GM12878 (cell line): ENCODE results near the gene KMO. TPM values are rescaled to one million over a fixed set of nuclear protein-coding genes. Genes with fewer than 3 reads are reported as not detected.

Source experiments
- ATAC-seq: fragments of 200-7000 bp; cut with Tn5 transposase; 3 replicates; pipeline ENCODE4 v1.9.1; 2020; ENCODE audit warnings: mild to moderate bottlenecking, moderate library complexity
- BruUV-seq: library from RNA; stranded (reverse); fragments of 400-500 nt; replicated peaks from 2 replicates; lab custom pipeline; 2021; lab: Mats Ljungman, UMichigan
- CTCF ChIA-PET: fragments of 300-600 bp; sonication (Branson Sonifier 250); formaldehyde crosslinking; extraction: SDS; loops from one replicate; lab custom pipeline; 2021; ENCODE audit warnings: inconsistent platforms; lab: Yijun Ruan, JAX
- POLR2A ChIA-PET: fragments of 350-600 bp; formaldehyde crosslinking; extraction: SDS; loops from one replicate; lab custom pipeline; 2021; ENCODE audit warnings: inconsistent platforms; lab: Charles Lee
- RAD21 ChIA-PET: fragments of 300-600 bp; sonication (Branson Sonifier 250); formaldehyde crosslinking; loops from one replicate; lab custom pipeline; 2023; ENCODE audit warnings: antibody characterized with exemption; ENCODE audit not compliant: unreplicated experiment; lab: Charles Lee
- SMC1A ChIA-PET: fragments of 300-600 bp; sonication (Branson Sonifier 250); formaldehyde crosslinking; loops from one replicate; lab custom pipeline; 2023; ENCODE audit not compliant: unreplicated experiment, uncharacterized antibody; lab: Charles Lee
- DNase-seq: peaks from one replicate; pipeline ENCODE4 v3.0.0-alpha.2; 2011; ENCODE audit warnings: low read depth, low spot score
- FAIRE-seq: peaks from 3 replicates; lab custom pipeline; 2011; peaks lifted over from hg19 to GRCh38; lab: Jason Lieb, UNC
- H2AFZ ChIP-seq: 2 replicates; pipeline ENCODE4 v1.6.0; 2011; ENCODE audit warnings: low read depth, low read length, control low read depth; ENCODE audit not compliant: control insufficient read depth
- H3K27ac ChIP-seq: 2 replicates; pipeline ENCODE4 v1.5.1; 2011; ENCODE audit warnings: control low read depth; ENCODE audit not compliant: control insufficient read depth, insufficient read depth
- H3K27me3 ChIP-seq, 2 experiments: replicated peaks in 1 of 2; 2 replicates each; pipeline versions ENCODE4 v1.6.0 to v1.6.1; 2011; ENCODE audit warnings: low read length in 1 of 2; ENCODE audit not compliant: control insufficient read depth in 2 of 2, insufficient read depth in 2 of 2
- H3K36me3 ChIP-seq, 2 experiments: 2 replicates each; pipeline ENCODE4 v1.5.1; 2011; ENCODE audit warnings: low read length in 1 of 2; ENCODE audit not compliant: control insufficient read depth in 2 of 2, insufficient read depth in 2 of 2
- H3K4me1 ChIP-seq: 2 replicates; pipeline ENCODE4 v1.6.1; 2011; ENCODE audit warnings: mild to moderate bottlenecking, low read length, moderate library complexity, mixed read lengths; ENCODE audit not compliant: control insufficient read depth, insufficient read depth
- H3K4me2 ChIP-seq: 2 replicates; pipeline ENCODE4 v1.6.0; 2011; ENCODE audit warnings: control low read depth; ENCODE audit not compliant: control insufficient read depth, insufficient read depth
- H3K4me3 ChIP-seq: fragments of 200-600 bp; sonication (generic); 2 replicates; pipeline ENCODE4 v1.5.1; 2016
- H3K79me2 ChIP-seq: 2 replicates; pipeline ENCODE4 v1.6.0; 2011; ENCODE audit warnings: low read length; ENCODE audit not compliant: control insufficient read depth, insufficient read depth
- H3K9ac ChIP-seq: 2 replicates; pipeline ENCODE4 v1.8.0; 2011; ENCODE audit warnings: low read length, control low read depth, mixed read lengths; ENCODE audit not compliant: control insufficient read depth, insufficient read depth
- H3K9me3 ChIP-seq: replicated peaks from 3 replicates; pipeline ENCODE4 v1.5.1; 2011; ENCODE audit warnings: mild to moderate bottlenecking, low read length; ENCODE audit not compliant: control insufficient read depth, insufficient read depth
- H4K20me1 ChIP-seq: 2 replicates; pipeline ENCODE4 v1.6.0; 2011; ENCODE audit not compliant: control insufficient read depth, insufficient read depth
- RELB ChIP-seq: fragments of 450-650 bp; IDR thresholded peaks from 2 replicates; pipeline ENCODE4 v1.6.1; 2017; ENCODE audit warnings: low read depth, mild to moderate bottlenecking, moderate library complexity
- ZBTB4 ChIP-seq: fragments of 450-650 bp; formaldehyde crosslinking; IDR thresholded peaks from 2 replicates; pipeline ENCODE4 v1.4.0; 2022; ENCODE audit warnings: mild to moderate bottlenecking, moderate library complexity
- ZNF384 ChIP-seq: IDR thresholded peaks from 2 replicates; pipeline ENCODE4 v1.6.1; 2012; ENCODE audit warnings: low read depth, mild to moderate bottlenecking, low read length, improper control_type of control experiment, borderline replicate concordance
- WGBS: methylation state at CpG from one replicate; pipeline ENCODE4 v1.1.6; 2016; ENCODE audit warnings: low lambda C conversion rate; ENCODE audit not compliant: insufficient replicate concordance, insufficient coverage; ENCODE audit errors: missing lambda C conversion rate; 5-methylcytosine and 5-hydroxymethylcytosine counted together
- in situ Hi-C: fragments of 300-500 bp; cut with MboI; formaldehyde crosslinking; loops from 9 replicates; pipeline ENCODE4 v1.14.3; 2018; ENCODE audit warnings: mixed read lengths
- intact Hi-C: fragments of 100-400 bp; cut with micrococcal nuclease; formaldehyde crosslinking; loops from one replicate; pipeline ENCODE4 v1.14.2; 2022; ENCODE audit not compliant: unreplicated experiment
- polyA plus RNA-seq, 11 experiments: library from polyadenylated mRNA; depleted of rRNA in 4 of 11; unstranded in 6 of 11; stranded (reverse) in 5 of 11; fragments of >200 nt; fragmentation: Nextera tagmentation in 4 of 11; fragmentation: Illumina TruSeq in 1 of 11; extraction: Ambion mirVana in 4 of 11; extraction: Trizol in 1 of 11; gene quantifications; 1 replicate in 1 of 11; 2 replicates in 10 of 11; pipeline versions ENCODE4 v1.2.1 to v1.2.3, GENCODE V29; 2011 to 2016; ENCODE audit warnings: inconsistent platforms in 2 of 11, missing spikeins in 2 of 11, low read depth in 1 of 11
- total RNA-seq, 4 experiments: library from RNA; depleted of rRNA in 3 of 4; stranded (reverse); fragments of >200 nt in 3 of 4; fragmentation: Illumina TruSeq in 1 of 4; extraction: Trizol in 1 of 4; gene quantifications; 2 replicates each; pipeline versions ENCODE4 v1.2.1 to v1.2.3, GENCODE V29; 2013 to 2021

KMO gene
- total and polyA plus RNA-seq, 10 of the 15 experiments (the other 5 are each of a cell fraction or from before 2014, with no cell fraction given), result 0.68 to 5.9 (median 1.5) TPM

- no peak for TF ChIP-seq ZBTB4 (CRISPR knock-in tag)
Measured at GRCh38 chr1:241519308-241520079, 12.7 kb upstream of the KMO start, which contains the start of gene FH (continued).

GRCh38 chr1:241520080-241520465 is 12.1 kb upstream of the KMO start:
- BruUV-seq, result no TSS peak
- RAD21 ChIA-PET, result interaction anchor here (1.1 kb wide), 2 partner anchors 12 to 92 kb away, joined by 3 read pairs; partner anchors contain the start of gene KMO
- Histone ChIP-seq H3K27ac (peak overlapping the region; percentile 88), H3K4me1 (peaks cover 3% of the 10 kb centered on the region; the same call in 1 of the 2 replicates), H3K36me3 (no peaks in the 10 kb centered on the region), H3K9ac (peak overlapping the region; percentile 84), H2AFZ (peak overlapping the region; percentile 85), H3K4me2 (peak overlapping the region; percentile 83), H3K79me2 (peaks cover 36% of the 10 kb centered on the region), H3K9me3 (no peaks in the 10 kb centered on the region), H3K27me3 (no peaks in the 10 kb centered on the region), H4K20me1 (no peaks in the 10 kb centered on the region), H3K4me3 (peak overlapping the region; percentile 42; the same call in 1 of the 2 replicates)
- SMC1A ChIA-PET, result interaction anchor here (1.1 to 2.1 kb wide), 5 partner anchors 8 to 109 kb away, joined by 3 to 5 read pairs (median 4); partner anchors contain the start of gene KMO
- DNase-seq, result no peak
- no peak for FAIRE-seq
- 3% methylated on average over 6 of the region's 6 CpGs for WGBS
- intact Hi-C loops (no loop called here), in situ Hi-C loops (no loop called here)
- POLR2A ChIA-PET, result no interaction called here
- ATAC-seq, result no peak
- 0 out of 2 replicates have a peak, but pooled peaks have one; percentile 6 for TF ChIP-seq RELB
- TF ChIP-seq ZNF384, result no peak
- CTCF ChIA-PET, result no interaction called here
